Measurements from ENCODE around the gene DCDC2B. TPM values are rescaled to one million over a fixed set of nuclear protein-coding genes. Genes with fewer than 3 reads are reported as not detected.
A peak's percentile ranks its signal among the peaks of the same experiment; 100 is the strongest.

Gene DCDC2B
- total RNA-seq, 1 experiment from 2014 or later, result not detected

DNA sequence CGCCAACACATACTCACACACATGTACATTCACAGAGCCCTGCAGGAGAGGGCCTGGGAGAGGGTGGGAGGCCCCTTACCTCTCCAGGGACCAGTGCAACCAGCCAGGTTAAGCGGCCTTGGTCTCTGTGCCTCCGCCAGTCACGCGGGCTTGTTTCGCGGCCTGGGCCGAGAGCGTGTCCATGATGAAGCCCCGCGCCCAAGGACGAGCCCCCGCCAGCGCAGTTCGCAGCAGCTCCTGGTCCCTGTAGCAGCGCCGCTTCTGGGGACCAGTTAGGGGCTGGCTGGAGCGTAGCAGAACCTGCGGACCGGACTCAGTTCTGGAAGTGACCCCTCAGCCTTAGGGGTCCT, 30.9 kb downstream of the DCDC2B start:
- Histone ChIP-seq H3K23me2 (ENCODE audit: insufficient read length, low read depth, low read length, poor library complexity, severe bottlenecking) (peaks cover 17% of the 10 kb centered on the region), H3T11ph (ENCODE audit: low read length) (no peak overlapping the region), H3K4me2 (ENCODE audit: insufficient read depth, insufficient read length, low read length) (peak overlapping the region; percentile 75), H3K79me2 (ENCODE audit: insufficient read depth, low read length) (no peaks in the 10 kb centered on the region), H3K56ac (ENCODE audit: insufficient read length, low read depth, low read length) (no peak overlapping the region), H3K23ac (ENCODE audit: insufficient read length, low read depth, low read length) (no peak overlapping the region), H4K5ac (ENCODE audit: insufficient read length, low read depth, low read length) (no peak overlapping the region), H3K27me3 (ENCODE audit: insufficient read depth, low read length) (no peaks in the 10 kb centered on the region), H3K4me1 (ENCODE audit: insufficient read depth, low read length) (no peaks in the 10 kb centered on the region; the same call in 1 of the 2 replicates), H3K18ac (ENCODE audit: insufficient read length, low read depth, low read length) (peak overlapping the region; percentile 72), H2AK5ac (ENCODE audit: insufficient read length, low read length) (no peak overlapping the region), H2BK12ac (ENCODE audit: insufficient read length, low read depth, low read length) (no peak overlapping the region), H2BK5ac (ENCODE audit: insufficient read length, low read length) (no peak overlapping the region), H3K9me3 (ENCODE audit: control insufficient read depth, low read depth, low read length) (no peaks in the 10 kb centered on the region), H3K79me1 (ENCODE audit: insufficient read depth, low read depth, low read length, poor library complexity, severe bottlenecking) (no peaks in the 10 kb centered on the region), H2AFZ (ENCODE audit: low read length) (no peak overlapping the region), H2BK15ac (ENCODE audit: low read depth, low read length) (no peak overlapping the region), H4K91ac (ENCODE audit: insufficient read length, low read depth, low read length) (no peak overlapping the region), H3K27ac (ENCODE audit: insufficient read length, low read depth, low read length) (no peak overlapping the region), H4K20me1 (ENCODE audit: control insufficient read depth, insufficient read depth, insufficient read length) (no peaks in the 10 kb centered on the region), H3K9ac (ENCODE audit: extremely low read depth, insufficient read length, low read length) (peak overlapping the region; percentile 46), H2BK20ac (ENCODE audit: low read depth, low read length, poor library complexity, severe bottlenecking) (no peak overlapping the region), H3K4ac (ENCODE audit: low read depth, low read length) (no peak overlapping the region), H2BK120ac (ENCODE audit: low read depth, low read length, poor library complexity, severe bottlenecking) (no peak overlapping the region), H4K8ac (replicated peaks; ENCODE audit: insufficient read length, low read depth, low read length) (no peak overlapping the region), H3K14ac (ENCODE audit: insufficient read depth, low read length) (peak overlapping the region; percentile 90)
- Mint-ChIP-seq H3K36me3 (ENCODE audit: insufficient read depth in 1 of 3, low read depth in 3 of 3) (peaks cover 0 to 10% (median 2%) of the 10 kb centered on the region in 3 experiments; a peak in 2 of 7 replicates), H3K4me3 (peak overlapping the region; percentile 82 to 92), H3K27ac (peak overlapping the region in 2 of 3 experiments; percentile 55 to 95; a peak in 2 of 7 replicates), H3K27me3 (ENCODE audit: low read depth) (peaks cover 4% of the 10 kb centered on the region), H3K9me3 (no peaks in the 10 kb centered on the region), H3K4me1 (peaks cover 21 to 23% of the 10 kb centered on the region in 2 experiments)
- TF ChIP-seq, protein P1, sequence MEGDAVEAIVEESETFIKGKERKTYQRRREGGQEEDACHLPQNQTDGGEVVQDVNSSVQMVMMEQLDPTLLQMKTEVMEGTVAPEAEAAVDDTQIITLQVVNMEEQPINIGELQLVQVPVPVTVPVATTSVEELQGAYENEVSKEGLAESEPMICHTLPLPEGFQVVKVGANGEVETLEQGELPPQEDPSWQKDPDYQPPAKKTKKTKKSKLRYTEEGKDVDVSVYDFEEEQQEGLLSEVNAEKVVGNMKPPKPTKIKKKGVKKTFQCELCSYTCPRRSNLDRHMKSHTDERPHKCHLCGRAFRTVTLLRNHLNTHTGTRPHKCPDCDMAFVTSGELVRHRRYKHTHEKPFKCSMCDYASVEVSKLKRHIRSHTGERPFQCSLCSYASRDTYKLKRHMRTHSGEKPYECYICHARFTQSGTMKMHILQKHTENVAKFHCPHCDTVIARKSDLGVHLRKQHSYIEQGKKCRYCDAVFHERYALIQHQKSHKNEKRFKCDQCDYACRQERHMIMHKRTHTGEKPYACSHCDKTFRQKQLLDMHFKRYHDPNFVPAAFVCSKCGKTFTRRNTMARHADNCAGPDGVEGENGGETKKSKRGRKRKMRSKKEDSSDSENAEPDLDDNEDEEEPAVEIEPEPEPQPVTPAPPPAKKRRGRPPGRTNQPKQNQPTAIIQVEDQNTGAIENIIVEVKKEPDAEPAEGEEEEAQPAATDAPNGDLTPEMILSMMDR (conservative IDR thresholded peaks at IDR 0.05), result no peak
- no peak for DNase-seq
- no CpG with 5 or more reads among the region's 20 CpGs for WGBS (ENCODE audit: extremely low coverage, insufficient read length, low lambda C conversion rate)
